ENCODE data around the gene SLC35D1. TPM values are rescaled to one million over a fixed set of nuclear protein-coding genes. Genes with fewer than 3 reads are reported as not detected.

The SLC35D1 gene
- total and polyA plus RNA-seq, 9 of the 15 experiments (the other 6 are each of a cell fraction or from before 2014, with no cell fraction given): 2.3 to 10.4 (median 6.4) TPM

- H3K4me2 ChIP-seq (ENCODE audit: insufficient read depth, low read length): no peak overlapping the region
- no peak for TF ChIP-seq ZC3H4 (CRISPR knock-in tag; IDR thresholded peaks at IDR 0.05; ENCODE audit: borderline replicate concordance)
- peak; percentile 93 for TF ChIP-seq SMC3 (conservative IDR thresholded peaks at IDR 0.05; ENCODE audit: insufficient read depth, low read depth, low read length)
- TF ChIP-seq TEAD4 (IDR thresholded peaks at IDR 0.05; ENCODE audit: low read length): 0 out of 2 replicates have a peak, but pooled peaks have one; percentile 11
- TF ChIP-seq TEAD4 (CRISPR knock-in tag; IDR thresholded peaks at IDR 0.05; ENCODE audit: borderline replicate concordance): no peak
- peak; percentile 8; the same call in 1 of the 2 replicates for TF ChIP-seq JUND (IDR thresholded peaks at IDR 0.05; ENCODE audit: borderline replicate concordance, low read depth, low read length)
- TF ChIP-seq JUND (tag; IDR thresholded peaks at IDR 0.05; ENCODE audit: borderline replicate concordance, low read depth, low read length): no peak; the same call in 2 of the 3 replicates
- peak; percentile 47 to 66; a peak in 2 of 4 replicates for TF ChIP-seq FOXA3 (CRISPR knock-in tag; conservative IDR thresholded peaks at IDR 0.05 in 1 of 2, IDR thresholded peaks at IDR 0.05 in 1 of 2)
- no peak for TF ChIP-seq NONO (IDR thresholded peaks at IDR 0.05; ENCODE audit: low read depth in 2 of 2, low read length in 1 of 2)
- TF ChIP-seq STAG1 (CRISPR knock-in tag; IDR thresholded peaks at IDR 0.05; ENCODE audit: borderline replicate concordance): peak; percentile 33; the same call in 1 of the 2 replicates
- TF ChIP-seq MAX (CRISPR knock-in tag; IDR thresholded peaks at IDR 0.05): peak; percentile 20; the same call in 1 of the 2 replicates
- TF ChIP-seq HDGF (IDR thresholded peaks at IDR 0.05): no peak
- no peak for TF ChIP-seq NCOA6 (IDR thresholded peaks at IDR 0.05)
- TF ChIP-seq RB1 (IDR thresholded peaks at IDR 0.05; ENCODE audit: low read depth): peak; percentile 34; the same call in 1 of the 2 replicates
- no peak for TF ChIP-seq SMAD3 (CRISPR knock-in tag; conservative IDR thresholded peaks at IDR 0.05)
- peak; percentile 44; the same call in 1 of the 2 replicates for TF ChIP-seq ZNF408 (CRISPR knock-in tag; IDR thresholded peaks at IDR 0.05; ENCODE audit: low read depth)
- 0 out of 2 replicates have a peak, but pooled peaks have one; percentile 11 for TF ChIP-seq ZEB2 (IDR thresholded peaks at IDR 0.05)
- 0 out of 2 replicates have a peak, but pooled peaks have one; percentile 26 for TF ChIP-seq CHAMP1 (IDR thresholded peaks at IDR 0.05)
- 0 out of 2 replicates have a peak, but pooled peaks have one; percentile 18 for TF ChIP-seq ZFP91 (CRISPR knock-in tag; IDR thresholded peaks at IDR 0.05)
Observed at GRCh38 chr1:66996018-66996682, 57.8 kb downstream of the SLC35D1 start.

More at GRCh38 chr1:66996018-66996682, 57.8 kb downstream of the SLC35D1 start:
- H3K27ac ChIP-seq (ENCODE audit: extremely low read depth, low read depth, low read length): no peak overlapping the region
- intact Hi-C loops (cut with micrococcal nuclease): loop anchor here (1.0 to 5.0 kb wide), 5 partner anchors 56 to 506 kb away; partner anchors contain the start of gene SLC35D1
- H3K9me1 ChIP-seq (ENCODE audit: control insufficient read depth, insufficient read depth, low read length): no peaks in the 10 kb centered on the region
- no peak overlapping the region for H2AFZ ChIP-seq (ENCODE audit: low read depth, low read length)
- peaks cover 21% of the 10 kb centered on the region; the same call in 2 of the 3 replicates for H3K36me3 ChIP-seq (ENCODE audit: control insufficient read depth, insufficient read depth, low read length)
- no peaks in the 10 kb centered on the region for H4K20me1 ChIP-seq (replicated peaks; ENCODE audit: control insufficient read depth, insufficient read depth, low read length)
- H3K4me1 ChIP-seq (replicated peaks in 1 of 2; ENCODE audit: control insufficient read depth in 2 of 2, insufficient read depth in 2 of 2, low read length in 2 of 2): no peaks in the 10 kb centered on the region
- no peaks in the 10 kb centered on the region for H3K79me2 ChIP-seq (ENCODE audit: control insufficient read depth, insufficient read depth, low read length)
- no peaks in the 10 kb centered on the region for H3K9me3 ChIP-seq (replicated peaks; ENCODE audit: control insufficient read depth, insufficient read depth, low read depth, low read length)
- no TSS peak for BruUV-seq (replicated peaks)
- WGBS (ENCODE audit: insufficient coverage, low coverage, missing lambda C conversion rate): 66% methylated on average over 7 of the region's 7 CpGs
- CTCF ChIA-PET (ENCODE audit: low intra/inter-chr PET ratio): interaction anchor here (0.7 to 2.2 kb wide), 9 partner anchors 148 to 504 kb away, joined by 3 to 34 read pairs (median 5); no protein-coding TSS in a partner anchor
- POLR2A ChIA-PET: interaction anchor here (0.6 to 1.9 kb wide), 6 partner anchors 10 to 213 kb away, joined by 3 to 6 read pairs (median 3); no protein-coding TSS in a partner anchor
- H3K27me3 ChIP-seq (ENCODE audit: control insufficient read depth in 2 of 2, insufficient read depth in 2 of 2, low read length in 2 of 2): no peaks in the 10 kb centered on the region
- in situ Hi-C loops (cut with MboI): loop anchor here (25.0 kb wide), 1 partner anchor 491 kb away; no protein-coding TSS in a partner anchor
- peak; percentile 88 for ATAC-seq
- H3K4me3 ChIP-seq: no peak overlapping the region
- FAIRE-seq: peak; percentile 99
- peak; percentile 33 to 77 (median 43) for DNase-seq (ENCODE audit: extremely low read depth in 1 of 4, low spot score in 3 of 4)
- H3K9ac ChIP-seq (ENCODE audit: insufficient read depth in 1 of 2, low read depth in 2 of 2, low read length in 2 of 2): no peak overlapping the region
